Activated CD8-positive, alpha-beta memory T cell treated with anti-CD3 and anti-CD28 coated beads, Interleukin-2, amount 10 ng/mL, durations not matched to agents 7 days and 5 days (primary cell): ENCODE data around the gene DDX24. TPM values are rescaled to one million over a fixed set of nuclear protein-coding genes. Genes with fewer than 3 reads are reported as not detected.
A peak's percentile ranks its signal among the peaks of the same experiment; 100 is the strongest.

Experiments used
- ATAC-seq: fragments of 150-1000 bp; cut with Tn5 transposase; one replicate; pipeline ENCODE4 v1.10.0; 2021; ENCODE audit warnings: moderate library complexity
- CTCF ChIA-PET: fragments of 350-600 bp; sonication (Branson Sonifier 250); formaldehyde crosslinking; loops from one replicate; lab custom pipeline; 2021; ENCODE audit warnings: antibody characterized with exemption; lab: Charles Lee
- DNase-seq: peaks from one replicate; pipeline ENCODE4 v3.0.0-alpha.2; 2020
- H3K27ac Mint-ChIP-seq: one replicate; pipeline ENCODE4 v1.8.0; 2021; ENCODE audit warnings: mild to moderate bottlenecking, mixed read lengths
- H3K27me3 Mint-ChIP-seq: one replicate; pipeline ENCODE4 v1.8.0; 2021; ENCODE audit warnings: mixed read lengths
- H3K36me3 Mint-ChIP-seq: one replicate; pipeline ENCODE4 v1.8.0; 2021; ENCODE audit warnings: mild to moderate bottlenecking, mixed read lengths
- H3K4me1 Mint-ChIP-seq: one replicate; pipeline ENCODE4 v1.8.0; 2021; ENCODE audit warnings: mixed read lengths
- H3K4me3 Mint-ChIP-seq: one replicate; pipeline ENCODE4 v1.8.0; 2021; ENCODE audit warnings: mild to moderate bottlenecking, moderate library complexity, mixed read lengths
- H3K9me3 Mint-ChIP-seq: one replicate; pipeline ENCODE4 v1.8.0; 2022; ENCODE audit warnings: low read depth, mixed read lengths
- total RNA-seq, 2 experiments: library from RNA; stranded (reverse); gene quantifications; one replicate each; pipeline ENCODE4 v1.2.3, GENCODE V29; 2021

Gene DDX24
- total RNA-seq, 2 experiments from 2014 or later, result 211 to 244 TPM

GRCh38 chr14:94019329-94019728, 61.7 kb downstream of the DDX24 start:
- Mint-ChIP-seq H3K27ac (no peak overlapping the region), H3K36me3 (no peaks in the 10 kb centered on the region), H3K4me3 (no peak overlapping the region), H3K4me1 (peaks cover 38% of the 10 kb centered on the region), H3K27me3 (peaks cover 13% of the 10 kb centered on the region), H3K9me3 (no peaks in the 10 kb centered on the region)
- no peak for DNase-seq
- CTCF ChIA-PET, result interaction anchor here (1.0 to 5.6 kb wide), 7 partner anchors 9 to 117 kb away, joined by 3 to 45 read pairs (median 7); no protein-coding TSS in a partner anchor
- ATAC-seq, result no peak

DNA sequence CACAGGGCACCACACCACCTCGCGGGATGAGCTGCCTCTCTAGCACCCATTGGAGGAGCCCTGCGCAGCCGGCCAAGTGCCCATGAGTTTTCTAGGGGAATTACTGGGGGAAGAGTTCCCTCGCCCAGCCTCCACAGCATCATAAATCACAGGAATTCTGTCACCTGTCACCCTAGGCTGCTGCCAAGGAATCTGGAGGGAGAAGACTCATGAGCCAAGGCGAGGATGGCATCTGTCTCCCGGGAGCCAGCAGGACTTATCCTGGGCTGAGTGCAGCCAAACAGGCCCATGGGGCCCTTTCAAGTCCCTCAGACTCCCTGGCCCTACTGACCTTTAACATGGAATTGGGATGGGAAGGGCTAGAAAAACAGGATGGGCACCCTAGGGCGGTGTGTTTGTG, 62.7 kb downstream of the DDX24 start:
- no peak for DNase-seq
- H3K27me3 Mint-ChIP-seq, result peaks cover 13% of the 10 kb centered on the region
- peaks cover 34% of the 10 kb centered on the region for H3K4me1 Mint-ChIP-seq
- H3K36me3 Mint-ChIP-seq, result no peaks in the 10 kb centered on the region
- H3K27ac Mint-ChIP-seq, result no peak overlapping the region
- no peak overlapping the region for H3K4me3 Mint-ChIP-seq
- CTCF ChIA-PET, result interaction anchor here (1.0 to 2.8 kb wide), 6 partner anchors 17 to 118 kb away, joined by 3 to 11 read pairs (median 6); no protein-coding TSS in a partner anchor
- ATAC-seq, result no peak
- H3K9me3 Mint-ChIP-seq, result no peaks in the 10 kb centered on the region

DNA sequence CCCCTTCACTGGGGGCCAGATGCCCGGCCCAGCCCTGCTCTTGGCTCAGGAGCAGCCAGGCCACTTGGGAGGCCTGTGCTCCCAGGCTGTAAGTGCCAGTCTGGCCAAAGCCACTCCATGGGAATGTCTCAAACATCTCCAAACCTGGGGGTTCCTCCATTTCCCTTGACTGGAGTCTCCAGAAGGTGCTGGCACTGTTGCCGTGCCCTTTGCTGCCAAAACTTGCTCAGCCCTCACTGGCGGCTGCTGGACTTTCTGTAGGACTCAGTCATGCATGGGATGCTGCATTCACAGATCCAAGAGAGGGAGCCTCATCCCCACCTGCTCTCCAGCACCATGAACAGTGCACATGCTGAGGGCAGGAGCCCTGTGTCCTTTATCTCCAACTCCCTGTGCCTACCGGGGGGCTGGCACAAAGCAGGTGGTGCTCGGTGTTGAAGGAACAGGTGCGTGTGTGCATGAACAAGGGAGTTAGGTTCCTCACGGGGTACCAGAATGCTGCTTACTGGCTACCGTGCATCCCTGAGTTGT, 64.5 kb downstream of the DDX24 start:
- Mint-ChIP-seq H3K27me3 (peaks cover 13% of the 10 kb centered on the region), H3K27ac (no peak overlapping the region), H3K4me1 (peaks cover 29% of the 10 kb centered on the region), H3K9me3 (no peaks in the 10 kb centered on the region), H3K36me3 (no peaks in the 10 kb centered on the region), H3K4me3 (no peak overlapping the region)
- CTCF ChIA-PET, result interaction anchor here (1.1 to 2.8 kb wide), 5 partner anchors 12 to 120 kb away, joined by 3 to 11 read pairs (median 7); no protein-coding TSS in a partner anchor
- ATAC-seq, result no peak
- DNase-seq, result no peak

- no peak overlapping the region for H3K27ac Mint-ChIP-seq
- peaks cover 30% of the 10 kb centered on the region for H3K4me1 Mint-ChIP-seq
- H3K36me3 Mint-ChIP-seq, result no peaks in the 10 kb centered on the region
- no peak for DNase-seq
- no peak overlapping the region for H3K4me3 Mint-ChIP-seq
- CTCF ChIA-PET, result interaction anchor here (1.1 to 2.2 kb wide), 4 partner anchors 11 to 75 kb away, joined by 3 to 11 read pairs (median 4); partner anchors contain the start of gene OTUB2
- H3K27me3 Mint-ChIP-seq, result peaks cover 13% of the 10 kb centered on the region
- ATAC-seq, result no peak
- no peaks in the 10 kb centered on the region for H3K9me3 Mint-ChIP-seq
Observed at GRCh38 chr14:94015223-94015622, 65.8 kb downstream of the DDX24 start.

- Mint-ChIP-seq H3K9me3 (no peaks in the 10 kb centered on the region), H3K4me1 (peaks cover 37% of the 10 kb centered on the region), H3K27ac (no peak overlapping the region), H3K36me3 (no peaks in the 10 kb centered on the region), H3K4me3 (no peak overlapping the region), H3K27me3 (peaks cover 13% of the 10 kb centered on the region)
- no peak for DNase-seq
- no peak for ATAC-seq
- CTCF ChIA-PET, result interaction anchor here (1.2 to 2.2 kb wide), 4 partner anchors 12 to 74 kb away, joined by 3 to 11 read pairs (median 4); partner anchors contain the start of gene OTUB2
Observed at GRCh38 chr14:94014382-94014781, 66.6 kb downstream of the DDX24 start.

GRCh38 chr14:94011795-94012194, 69.2 kb downstream of the DDX24 start:
- Mint-ChIP-seq H3K36me3 (no peaks in the 10 kb centered on the region), H3K4me3 (peak overlapping the region; percentile 39), H3K27ac (peak overlapping the region; percentile 81), H3K4me1 (peaks cover 54% of the 10 kb centered on the region), H3K9me3 (no peaks in the 10 kb centered on the region), H3K27me3 (peaks cover 7% of the 10 kb centered on the region)
- ATAC-seq (peak; percentile 71), DNase-seq (peak; percentile 54)
- CTCF ChIA-PET, result interaction anchor here (0.8 to 6.3 kb wide), 14 partner anchors 10 to 169 kb away, joined by 3 to 48 read pairs (median 5); no protein-coding TSS in a partner anchor

DNA sequence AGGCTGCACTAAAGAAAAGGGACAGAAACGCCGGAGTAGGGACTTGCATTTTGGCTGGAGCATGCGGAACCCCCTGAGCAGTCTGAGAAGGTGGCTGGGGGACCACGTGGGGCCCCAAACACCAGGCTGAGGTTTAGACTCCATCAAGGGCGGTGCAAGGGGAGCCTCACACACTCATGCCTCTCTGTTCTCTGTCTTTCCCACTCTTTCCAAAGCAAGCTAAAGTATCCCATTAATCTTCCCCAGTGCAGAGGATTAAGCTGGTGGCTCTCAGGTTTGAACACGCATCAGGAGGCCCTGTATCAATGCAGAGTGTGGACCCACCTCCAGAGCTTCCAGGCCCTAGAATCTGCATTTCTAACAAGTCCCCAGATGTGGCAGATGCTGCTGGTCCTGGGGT, 70.4 kb downstream of the DDX24 start:
- no peaks in the 10 kb centered on the region for H3K9me3 Mint-ChIP-seq
- CTCF ChIA-PET, result interaction anchor here (1.1 to 6.3 kb wide), 10 partner anchors 9 to 126 kb away, joined by 3 to 48 read pairs (median 6); no protein-coding TSS in a partner anchor
- no peak overlapping the region for H3K27ac Mint-ChIP-seq
- no peak for ATAC-seq
- DNase-seq, result no peak
- peaks cover 54% of the 10 kb centered on the region for H3K4me1 Mint-ChIP-seq
- H3K36me3 Mint-ChIP-seq, result no peaks in the 10 kb centered on the region
- peaks cover 4% of the 10 kb centered on the region for H3K27me3 Mint-ChIP-seq
- H3K4me3 Mint-ChIP-seq, result no peak overlapping the region

GRCh38 chr14:94009767-94010166, 71.2 kb downstream of the DDX24 start:
- H3K4me3 Mint-ChIP-seq, result no peak overlapping the region

DNA sequence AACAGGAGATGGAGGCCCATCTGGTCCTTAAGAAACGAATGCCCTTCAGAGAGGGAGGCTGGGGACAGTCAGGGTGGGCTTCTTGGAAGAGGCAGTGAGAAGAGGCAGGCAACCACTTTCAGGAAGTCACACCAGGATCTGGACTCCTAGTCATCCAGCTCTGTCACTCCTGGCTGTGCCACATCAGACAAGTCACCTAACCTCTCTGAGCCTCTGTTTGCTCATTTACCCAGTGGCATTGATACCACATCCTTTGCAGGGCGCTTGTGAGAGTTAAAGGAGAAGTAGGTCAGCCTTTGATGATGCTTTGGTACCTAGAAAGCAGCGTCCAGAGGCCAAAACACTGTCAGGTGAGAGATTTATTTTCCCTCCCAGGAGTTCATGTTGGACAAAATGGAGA, 72.8 kb downstream of the DDX24 start:
- no peaks in the 10 kb centered on the region for H3K9me3 Mint-ChIP-seq
- peaks cover 56% of the 10 kb centered on the region for H3K4me1 Mint-ChIP-seq
- peak; percentile 73 for DNase-seq
- ATAC-seq, result peak; percentile 53
- H3K4me3 Mint-ChIP-seq, result no peak overlapping the region
- peak overlapping the region; percentile 17 for H3K27ac Mint-ChIP-seq
- no peaks in the 10 kb centered on the region for H3K36me3 Mint-ChIP-seq
- H3K27me3 Mint-ChIP-seq, result no peaks in the 10 kb centered on the region
- CTCF ChIA-PET, result interaction anchor here (1.2 to 6.3 kb wide), 4 partner anchors 13 to 128 kb away, joined by 4 to 48 read pairs (median 18); no protein-coding TSS in a partner anchor

More at GRCh38 chr14:94009767-94010166, 71.2 kb downstream of the DDX24 start:
- DNase-seq (no peak), ATAC-seq (no peak)
- Mint-ChIP-seq H3K9me3 (no peaks in the 10 kb centered on the region), H3K27ac (peak overlapping the region; percentile 79), H3K27me3 (no peaks in the 10 kb centered on the region), H3K36me3 (no peaks in the 10 kb centered on the region), H3K4me1 (peaks cover 57% of the 10 kb centered on the region)
- CTCF ChIA-PET, result interaction anchor here (0.7 to 6.3 kb wide), 14 partner anchors 10 to 127 kb away, joined by 3 to 48 read pairs (median 4); partner anchors contain the start of gene OTUB2

DNA sequence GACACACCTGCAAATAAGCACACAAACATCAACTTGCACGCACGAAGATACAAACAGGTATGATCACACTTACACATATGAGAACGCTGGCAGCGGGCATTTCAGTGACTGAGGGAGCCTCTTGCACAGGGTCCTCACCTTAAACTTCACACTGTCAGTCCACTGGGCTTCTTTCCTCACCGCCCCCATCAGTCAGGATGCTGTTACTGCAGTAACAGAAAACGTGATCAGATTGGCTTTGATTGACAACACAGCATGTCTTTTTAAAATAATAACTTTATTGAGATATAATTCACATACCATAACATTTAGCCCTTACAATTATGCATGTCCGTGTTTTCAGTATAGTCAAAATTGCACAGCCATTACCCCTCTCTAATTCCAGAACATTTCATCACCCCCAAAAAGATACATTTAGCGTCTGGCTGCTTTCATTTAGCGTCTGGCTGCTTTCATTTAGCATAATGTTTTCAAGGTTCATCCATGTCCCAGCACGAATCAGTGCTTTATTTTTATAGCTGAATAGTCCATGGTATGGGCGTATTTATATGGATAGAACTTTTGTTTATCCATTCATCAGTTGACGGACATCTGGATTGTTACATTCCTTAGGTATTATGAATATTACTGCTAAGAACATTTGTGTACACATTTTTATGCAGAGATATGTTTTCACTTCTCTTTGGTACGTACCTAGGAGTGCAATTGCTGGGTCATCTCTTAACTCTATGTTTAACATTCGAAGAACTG, 75.5 kb downstream of the DDX24 start:
- ATAC-seq, result peak; percentile 35
- CTCF ChIA-PET, result interaction anchor here (1.1 to 12.9 kb wide), 11 partner anchors 10 to 131 kb away, joined by 3 to 297 read pairs (median 8); no protein-coding TSS in a partner anchor
- Mint-ChIP-seq H3K36me3 (no peaks in the 10 kb centered on the region), H3K4me3 (no peak overlapping the region), H3K27ac (no peak overlapping the region), H3K27me3 (no peaks in the 10 kb centered on the region), H3K9me3 (no peaks in the 10 kb centered on the region), H3K4me1 (peaks cover 43% of the 10 kb centered on the region)
- DNase-seq, result peak; percentile 60

DNA sequence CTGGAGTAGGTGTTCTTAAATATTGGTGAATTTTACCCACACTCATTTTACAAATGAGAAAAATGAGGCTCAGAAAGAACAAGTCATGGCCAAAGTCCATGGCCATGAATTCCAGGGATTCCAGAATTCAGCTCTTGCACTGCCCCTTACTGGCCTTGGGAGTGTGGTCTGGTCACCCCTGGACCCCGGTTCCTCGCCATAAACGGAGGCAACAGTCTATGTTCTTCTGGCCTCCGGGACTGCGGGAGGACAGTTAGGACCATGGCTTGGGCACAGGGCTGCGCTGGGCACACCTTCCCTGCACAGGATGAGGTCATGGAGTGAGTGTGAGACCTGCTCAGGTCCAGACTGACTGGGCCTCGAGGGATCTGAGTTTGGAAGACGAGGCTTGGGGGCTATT, 77.0 kb downstream of the DDX24 start:
- Mint-ChIP-seq H3K36me3 (no peaks in the 10 kb centered on the region), H3K4me3 (no peak overlapping the region), H3K27ac (no peak overlapping the region), H3K9me3 (no peaks in the 10 kb centered on the region), H3K27me3 (no peaks in the 10 kb centered on the region), H3K4me1 (peaks cover 35% of the 10 kb centered on the region)
- DNase-seq (no peak), ATAC-seq (no peak)
- CTCF ChIA-PET, result interaction anchor here (0.8 to 12.9 kb wide), 17 partner anchors 12 to 175 kb away, joined by 3 to 297 read pairs (median 4); partner anchors contain the start of genes ASB2, DDX24 and IFI27L1

DNA sequence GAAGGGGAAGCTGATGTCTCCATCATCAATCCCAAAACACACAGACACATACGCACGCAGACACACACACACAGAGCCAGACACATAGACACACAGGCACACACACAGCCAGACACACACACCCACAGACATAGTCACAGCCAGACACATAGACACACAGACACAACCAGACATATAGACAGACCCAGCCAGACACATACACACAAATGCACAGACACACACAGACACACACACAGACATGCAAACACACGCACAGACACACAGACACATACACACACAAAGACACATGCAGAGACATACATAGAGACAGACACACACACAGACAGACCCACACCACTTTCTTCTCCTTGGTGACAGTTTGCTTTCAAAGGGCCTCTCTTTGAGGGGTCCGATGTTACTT, 77.6 kb downstream of the DDX24 start:
- Mint-ChIP-seq H3K4me3 (no peak overlapping the region), H3K4me1 (peaks cover 29% of the 10 kb centered on the region), H3K27me3 (no peaks in the 10 kb centered on the region), H3K36me3 (no peaks in the 10 kb centered on the region), H3K9me3 (no peaks in the 10 kb centered on the region), H3K27ac (no peak overlapping the region)
- ATAC-seq (no peak), DNase-seq (no peak)
- CTCF ChIA-PET, result interaction anchor here (0.9 to 12.9 kb wide), 13 partner anchors 11 to 175 kb away, joined by 3 to 297 read pairs (median 6); partner anchors contain the start of gene ASB2
